ENCODE measurements around the gene IFT81. TPM values are rescaled to one million over a fixed set of nuclear protein-coding genes. Genes with fewer than 3 reads are reported as not detected.

The IFT81 gene
- total and polyA plus RNA-seq, 2 experiments from 2014 or later, result 17.5 to 22.3 TPM

DNA sequence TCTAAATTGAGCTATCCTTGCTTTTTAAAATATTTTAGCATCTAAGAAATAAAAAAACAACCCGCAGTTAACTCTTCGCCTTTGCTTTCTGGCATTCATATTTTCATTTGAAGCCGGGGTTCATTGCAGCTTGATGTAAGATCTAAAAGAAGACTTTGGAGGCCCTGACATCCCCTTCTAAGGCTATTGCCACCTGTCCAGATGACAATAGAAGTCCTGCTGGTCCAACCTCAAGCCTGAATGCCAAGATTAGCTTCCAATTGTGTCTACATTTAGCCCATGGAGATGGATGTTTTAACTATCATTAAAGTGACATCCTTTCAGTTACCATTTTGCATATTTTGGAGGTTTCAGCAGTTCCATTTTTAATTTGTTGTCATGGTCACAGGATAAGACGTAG is 105.3 kb downstream of the IFT81 start:
- H3K27ac Mint-ChIP-seq, result no peak overlapping the region
- no peaks in the 10 kb centered on the region for H4K20me1 ChIP-seq (replicated peaks; ENCODE audit: insufficient read depth)
- H3K36me3 ChIP-seq (ENCODE audit: insufficient read depth), result no peaks in the 10 kb centered on the region
- no peak overlapping the region for H2AFZ ChIP-seq
- no peak overlapping the region for H3K4me3 Mint-ChIP-seq
- DNase-seq (ENCODE audit: low spot score), result no peak
- no peaks in the 10 kb centered on the region for H3K4me1 Mint-ChIP-seq
- H3K36me3 Mint-ChIP-seq (ENCODE audit: low read depth), result no peaks in the 10 kb centered on the region
- TF ChIP-seq EZH2 (IDR thresholded peaks at IDR 0.05; ENCODE audit: low read depth, unreplicated experiment), result no peak
- no peak for TF ChIP-seq STAT1 (IDR thresholded peaks at IDR 0.05; ENCODE audit: unreplicated experiment)
- no peak for TF ChIP-seq CREB1 (CRISPR knock-in tag; IDR thresholded peaks at IDR 0.05; ENCODE audit: low read depth)
- no peak for TF ChIP-seq EZH2phosphoT487 (IDR thresholded peaks at IDR 0.05; ENCODE audit: unreplicated experiment)
- no peak overlapping the region for H3K27ac ChIP-seq (ENCODE audit: low read depth)
- no peaks in the 10 kb centered on the region for H3K4me1 ChIP-seq (ENCODE audit: insufficient read depth)
- no peaks in the 10 kb centered on the region for H3K9me3 Mint-ChIP-seq
- no peaks in the 10 kb centered on the region for H3F3A ChIP-seq (replicated peaks; ENCODE audit: low read depth)
- no peaks in the 10 kb centered on the region for H3K9me2 ChIP-seq (ENCODE audit: insufficient read depth)
- H3K27me3 Mint-ChIP-seq (ENCODE audit: insufficient read depth, low read depth, poor library complexity), result peaks cover 2% of the 10 kb centered on the region
- no peaks in the 10 kb centered on the region for H3K79me2 ChIP-seq (replicated peaks; ENCODE audit: insufficient read depth)
- no peak overlapping the region for H3K4me3 ChIP-seq
- ATAC-seq, result no peak
- H3K4me2 ChIP-seq, result no peak overlapping the region
- no peaks in the 10 kb centered on the region for H3K27me3 ChIP-seq (ENCODE audit: insufficient read depth)

- H3K27me3 ChIP-seq (ENCODE audit: insufficient read depth), result no peaks in the 10 kb centered on the region
- no peaks in the 10 kb centered on the region for H3K4me1 Mint-ChIP-seq
- ATAC-seq, result no peak
- H3K79me2 ChIP-seq (replicated peaks; ENCODE audit: insufficient read depth), result no peaks in the 10 kb centered on the region
- H3K36me3 Mint-ChIP-seq (ENCODE audit: low read depth), result no peaks in the 10 kb centered on the region
- H3K4me3 Mint-ChIP-seq, result no peak overlapping the region
- no peaks in the 10 kb centered on the region for H3K9me3 Mint-ChIP-seq
- H4K20me1 ChIP-seq (replicated peaks; ENCODE audit: insufficient read depth), result no peaks in the 10 kb centered on the region
- H2AFZ ChIP-seq, result no peak overlapping the region
- H3K4me1 ChIP-seq (ENCODE audit: insufficient read depth), result no peaks in the 10 kb centered on the region
- no peaks in the 10 kb centered on the region for H3F3A ChIP-seq (replicated peaks; ENCODE audit: low read depth)
- H3K4me2 ChIP-seq, result no peak overlapping the region
- no peak for DNase-seq (ENCODE audit: low spot score)
- no peak overlapping the region for H3K27ac ChIP-seq (ENCODE audit: low read depth)
- H3K27me3 Mint-ChIP-seq (ENCODE audit: insufficient read depth, low read depth, poor library complexity), result peaks cover 2% of the 10 kb centered on the region
- H3K36me3 ChIP-seq (ENCODE audit: insufficient read depth), result no peaks in the 10 kb centered on the region
- H3K4me3 ChIP-seq, result no peak overlapping the region
- no peaks in the 10 kb centered on the region for H3K9me2 ChIP-seq (ENCODE audit: insufficient read depth)
- H3K27ac Mint-ChIP-seq, result no peak overlapping the region
- TF ChIP-seq CTCF (conservative IDR thresholded peaks at IDR 0.05; ENCODE audit: low read depth in 2 of 2) (no peak), EZH2 (IDR thresholded peaks at IDR 0.05; ENCODE audit: low read depth, unreplicated experiment) (no peak), REST (IDR thresholded peaks at IDR 0.05; ENCODE audit: unreplicated experiment) (no peak), ZNF331 (CRISPR knock-in tag; IDR thresholded peaks at IDR 0.05; ENCODE audit: low read depth) (no peak), ZNF114 (CRISPR knock-in tag; IDR thresholded peaks at IDR 0.05) (no peak), CREB1 (CRISPR knock-in tag; IDR thresholded peaks at IDR 0.05; ENCODE audit: low read depth) (no peak), JUNB (IDR thresholded peaks at IDR 0.05; ENCODE audit: unreplicated experiment) (no peak), POLR2AphosphoS5 (IDR thresholded peaks at IDR 0.05; ENCODE audit: low read depth) (no peak), EZH2phosphoT487 (IDR thresholded peaks at IDR 0.05; ENCODE audit: unreplicated experiment) (no peak), NANOG (IDR thresholded peaks at IDR 0.05; ENCODE audit: borderline replicate concordance) (no peak)
Measured at GRCh38 chr12:110230655-110231054, 106.5 kb downstream of the IFT81 start.

All from GM23338 (cell line).